Mesenchymal stem cell (in vitro differentiated cells and primary cell): ENCODE results near the gene C4orf50.

Experiments
- DNase-seq: peaks from one replicate; pipeline ENCODE4 v3.0.0-alpha.2; 2013
- H2AFZ ChIP-seq: one replicate; pipeline ENCODE4 v1.6.1; 2013; ENCODE audit warnings: low read depth, mild to moderate bottlenecking, control low read depth, inconsistent platforms, low read length, moderate library complexity
- H2AK5ac ChIP-seq: 2 replicates; pipeline ENCODE4 v1.6.1; 2013; ENCODE audit warnings: low read length, moderate library complexity, mild to moderate bottlenecking, inconsistent platforms; ENCODE audit not compliant: severe bottlenecking
- H2BK120ac ChIP-seq: one replicate; pipeline ENCODE4 v1.6.1; 2013; ENCODE audit warnings: low read depth, mild to moderate bottlenecking, inconsistent platforms, low read length, moderate library complexity
- H2BK12ac ChIP-seq, 2 experiments: one replicate each; pipeline ENCODE4 v1.6.1; 2013; ENCODE audit warnings: inconsistent platforms in 2 of 2, low read length in 2 of 2, mild to moderate bottlenecking in 2 of 2, moderate library complexity in 2 of 2, control low read depth in 1 of 2
- H2BK15ac ChIP-seq: one replicate; pipeline ENCODE4 v1.6.1; 2013; ENCODE audit warnings: mild to moderate bottlenecking, low read depth, inconsistent platforms; ENCODE audit not compliant: poor library complexity, severe bottlenecking
- H2BK5ac ChIP-seq: 2 replicates; pipeline ENCODE4 v1.6.1; 2013; ENCODE audit warnings: low read depth, mild to moderate bottlenecking, low read length, control low read depth, inconsistent platforms; ENCODE audit not compliant: poor library complexity, severe bottlenecking
- H3K14ac ChIP-seq, 2 experiments: one replicate each; pipeline ENCODE4 v1.6.1; 2013; ENCODE audit warnings: inconsistent platforms in 2 of 2, low read length in 2 of 2, control low read depth in 1 of 2, mild to moderate bottlenecking in 1 of 2, moderate library complexity in 1 of 2
- H3K18ac ChIP-seq, 2 experiments: one replicate each; pipeline ENCODE4 v1.6.1; 2013; ENCODE audit warnings: inconsistent platforms in 2 of 2, low read length in 2 of 2, control low read depth in 1 of 2, low read depth in 1 of 2, mild to moderate bottlenecking in 1 of 2
- H3K23ac ChIP-seq, 2 experiments: one replicate each; pipeline ENCODE4 v1.6.1; 2013; ENCODE audit warnings: inconsistent platforms in 2 of 2, low read length in 2 of 2, mild to moderate bottlenecking in 2 of 2, moderate library complexity in 2 of 2, control low read depth in 1 of 2
- H3K27ac ChIP-seq: 2 replicates; pipeline ENCODE4 v1.5.1; 2013; ENCODE audit warnings: mild to moderate bottlenecking, moderate library complexity, low read length, control low read depth, inconsistent platforms; ENCODE audit not compliant: poor library complexity, severe bottlenecking
- H3K27me3 ChIP-seq, 2 experiments: 2 replicates each; pipeline versions ENCODE4 v1.6.1 to v1.7.0; 2013; ENCODE audit warnings: low read length in 2 of 2, mild to moderate bottlenecking in 2 of 2, moderate library complexity in 2 of 2, control low read depth in 1 of 2, inconsistent platforms in 1 of 2; ENCODE audit not compliant: control insufficient read depth in 1 of 2, insufficient read depth in 1 of 2
- H3K36me3 ChIP-seq, 2 experiments: 2 replicates each; pipeline versions ENCODE4 v1.6.1 to v1.7.0; 2013; ENCODE audit warnings: low read length in 2 of 2, control low read depth in 1 of 2, inconsistent platforms in 1 of 2, low read depth in 1 of 2, mild to moderate bottlenecking in 1 of 2; ENCODE audit not compliant: insufficient read depth in 2 of 2, control insufficient read depth in 1 of 2
- H3K4ac ChIP-seq, 2 experiments: one replicate each; pipeline ENCODE4 v1.6.1; 2013; ENCODE audit warnings: inconsistent platforms in 2 of 2, low read length in 2 of 2, mild to moderate bottlenecking in 2 of 2, moderate library complexity in 2 of 2, control low read depth in 1 of 2, low read depth in 1 of 2
- H3K4me1 ChIP-seq: 2 replicates; pipeline ENCODE4 v1.6.1; 2013; ENCODE audit warnings: low read depth, low read length, control low read depth; ENCODE audit not compliant: control insufficient read depth, insufficient read depth
- H3K4me2 ChIP-seq: 2 replicates; pipeline ENCODE4 v1.6.1; 2013; ENCODE audit warnings: low read length, mild to moderate bottlenecking, inconsistent platforms; ENCODE audit not compliant: poor library complexity, severe bottlenecking
- H3K4me3 ChIP-seq, 2 experiments: 2 replicates each; pipeline versions ENCODE4 v1.5.1 to v1.7.0; 2013; ENCODE audit warnings: low read length in 2 of 2, mild to moderate bottlenecking in 2 of 2, control low read depth in 1 of 2, low read depth in 1 of 2; ENCODE audit not compliant: insufficient read depth in 1 of 2
- H3K79me1 ChIP-seq: replicated peaks from 2 replicates; pipeline ENCODE4 v1.6.1; 2013; ENCODE audit warnings: mild to moderate bottlenecking, control low read depth, low read length, inconsistent platforms; ENCODE audit not compliant: poor library complexity, severe bottlenecking
- H3K9ac ChIP-seq: 2 replicates; pipeline ENCODE4 v1.7.0; 2013; ENCODE audit warnings: mild to moderate bottlenecking, low read length, moderate library complexity
- H3K9me3 ChIP-seq: 2 replicates; pipeline ENCODE4 v1.7.0; 2013; ENCODE audit warnings: mild to moderate bottlenecking, low read length; ENCODE audit not compliant: control insufficient read depth
- H4K8ac ChIP-seq: one replicate; pipeline ENCODE4 v1.6.1; 2013; ENCODE audit warnings: inconsistent platforms, mild to moderate bottlenecking, low read length, moderate library complexity
- H4K91ac ChIP-seq: one replicate; pipeline ENCODE4 v1.6.1; 2013; ENCODE audit warnings: mild to moderate bottlenecking, low read length, inconsistent platforms
- WGBS: methylation state at CpG from one replicate; pipeline ENCODE4 v1.1.7; 2013; ENCODE audit warnings: mixed read lengths; 5-methylcytosine and 5-hydroxymethylcytosine counted together

C4orf50 gene

GRCh38 chr4:6019316-6020263 is 1.4 kb upstream of the C4orf50 start:
- Histone ChIP-seq H3K23ac (no peak overlapping the region), H3K9ac (no peak overlapping the region), H3K27ac (no peak overlapping the region), H4K91ac (no peak overlapping the region), H2BK12ac (no peak overlapping the region), H3K18ac (no peak overlapping the region), H3K14ac (no peak overlapping the region), H4K8ac (no peak overlapping the region), H3K4me1 (no peaks in the 10 kb centered on the region), H3K4ac (no peak overlapping the region), H2BK15ac (no peak overlapping the region), H3K36me3 (no peaks in the 10 kb centered on the region), H3K9me3 (no peaks in the 10 kb centered on the region), H3K27me3 (peaks cover 12 to 41% of the 10 kb centered on the region in 2 experiments), H3K4me3 (no peak overlapping the region), H2AFZ (no peak overlapping the region), H3K4me2 (no peak overlapping the region), H2BK5ac (no peak overlapping the region), H2BK120ac (no peak overlapping the region), H3K79me1 (no peaks in the 10 kb centered on the region), H2AK5ac (no peak overlapping the region)
- DNase-seq: peak; percentile 8
- 37% methylated on average over 19 of the region's 22 CpGs for WGBS

- H3K27ac ChIP-seq: no peak overlapping the region
- H3K36me3 ChIP-seq: no peaks in the 10 kb centered on the region
- no peak overlapping the region for H4K8ac ChIP-seq
- WGBS: 88% methylated on average over 11 of the region's 11 CpGs
- DNase-seq: no peak
- H3K27me3 ChIP-seq: peaks cover 9 to 40% of the 10 kb centered on the region in 2 experiments
- H3K18ac ChIP-seq: no peak overlapping the region
- no peak overlapping the region for H2BK15ac ChIP-seq
- H3K4me2 ChIP-seq: no peak overlapping the region
- H2BK120ac ChIP-seq: no peak overlapping the region
- H4K91ac ChIP-seq: no peak overlapping the region
- H3K23ac ChIP-seq: no peak overlapping the region
- H3K4me3 ChIP-seq: no peak overlapping the region
- H2BK12ac ChIP-seq: no peak overlapping the region
- no peaks in the 10 kb centered on the region for H3K4me1 ChIP-seq
- no peaks in the 10 kb centered on the region for H3K9me3 ChIP-seq
- no peak overlapping the region for H3K9ac ChIP-seq
- no peaks in the 10 kb centered on the region for H3K79me1 ChIP-seq
- no peak overlapping the region for H2AK5ac ChIP-seq
- no peak overlapping the region for H2AFZ ChIP-seq
- H3K4ac ChIP-seq: no peak overlapping the region
- no peak overlapping the region for H2BK5ac ChIP-seq
- H3K14ac ChIP-seq: no peak overlapping the region
These were observed 431 bp downstream of the C4orf50 start for GRCh38 chr4:6017800-6018199.

- Histone ChIP-seq H3K4me2 (no peak overlapping the region), H3K27ac (no peak overlapping the region), H4K8ac (no peak overlapping the region), H3K36me3 (no peaks in the 10 kb centered on the region), H3K9ac (no peak overlapping the region), H2BK12ac (no peak overlapping the region), H3K18ac (no peak overlapping the region), H2BK5ac (no peak overlapping the region), H3K79me1 (no peaks in the 10 kb centered on the region), H2BK15ac (no peak overlapping the region), H3K4ac (no peak overlapping the region), H3K14ac (no peak overlapping the region), H3K27me3 (peaks cover 9 to 43% of the 10 kb centered on the region in 2 experiments), H3K4me3 (no peak overlapping the region), H3K9me3 (no peaks in the 10 kb centered on the region), H2BK120ac (no peak overlapping the region), H3K4me1 (no peaks in the 10 kb centered on the region), H2AK5ac (no peak overlapping the region), H2AFZ (no peak overlapping the region), H3K23ac (no peak overlapping the region), H4K91ac (no peak overlapping the region)
- WGBS: 73% methylated on average over 10 of the region's 10 CpGs
- DNase-seq: no peak
These were observed 1.2 kb downstream of the C4orf50 start for GRCh38 chr4:6017030-6017429.

- Histone ChIP-seq H3K4me3 (no peak overlapping the region), H2BK120ac (no peak overlapping the region), H2BK5ac (no peak overlapping the region), H3K4me1 (no peaks in the 10 kb centered on the region), H3K27ac (no peak overlapping the region), H2BK15ac (no peak overlapping the region), H2BK12ac (no peak overlapping the region), H3K14ac (no peak overlapping the region), H3K4ac (no peak overlapping the region), H2AFZ (no peak overlapping the region), H3K4me2 (no peak overlapping the region), H4K91ac (no peak overlapping the region), H3K27me3 (peaks cover 20 to 58% of the 10 kb centered on the region in 2 experiments), H3K79me1 (no peaks in the 10 kb centered on the region), H3K18ac (no peak overlapping the region), H3K9ac (no peak overlapping the region), H2AK5ac (no peak overlapping the region), H3K9me3 (no peaks in the 10 kb centered on the region), H3K23ac (no peak overlapping the region), H4K8ac (no peak overlapping the region), H3K36me3 (no peaks in the 10 kb centered on the region)
- WGBS: 89% methylated on average over 12 of the region's 12 CpGs
- DNase-seq: no peak
These were observed 4.7 kb downstream of the C4orf50 start for GRCh38 chr4:6013564-6013963.
